IPS-18a (cell line): ENCODE data around the gene LUZP2.

Experiments used
- H3K27ac ChIP-seq: one replicate; pipeline ENCODE4 v1.5.1; 2013; ENCODE audit warnings: low read length
- H3K27me3 ChIP-seq: one replicate; pipeline ENCODE4 v1.6.1; 2013; ENCODE audit warnings: mild to moderate bottlenecking, low read length; ENCODE audit not compliant: control insufficient read depth, insufficient read depth
- H3K36me3 ChIP-seq: one replicate; pipeline ENCODE4 v1.6.1; 2013; ENCODE audit warnings: low read depth, low read length; ENCODE audit not compliant: control insufficient read depth
- H3K4me1 ChIP-seq: one replicate; pipeline ENCODE4 v1.6.1; 2013; ENCODE audit warnings: low read depth, low read length; ENCODE audit not compliant: control insufficient read depth
- H3K4me3 ChIP-seq: one replicate; pipeline ENCODE4 v1.5.1; 2013; ENCODE audit warnings: low read length
- H3K9ac ChIP-seq: one replicate; pipeline ENCODE4 v1.6.1; 2013; ENCODE audit warnings: mild to moderate bottlenecking, low read length, moderate library complexity
- H3K9me3 ChIP-seq: one replicate; pipeline ENCODE4 v1.6.1; 2013; ENCODE audit warnings: low read depth, low read length; ENCODE audit not compliant: control insufficient read depth

Gene LUZP2

DNA sequence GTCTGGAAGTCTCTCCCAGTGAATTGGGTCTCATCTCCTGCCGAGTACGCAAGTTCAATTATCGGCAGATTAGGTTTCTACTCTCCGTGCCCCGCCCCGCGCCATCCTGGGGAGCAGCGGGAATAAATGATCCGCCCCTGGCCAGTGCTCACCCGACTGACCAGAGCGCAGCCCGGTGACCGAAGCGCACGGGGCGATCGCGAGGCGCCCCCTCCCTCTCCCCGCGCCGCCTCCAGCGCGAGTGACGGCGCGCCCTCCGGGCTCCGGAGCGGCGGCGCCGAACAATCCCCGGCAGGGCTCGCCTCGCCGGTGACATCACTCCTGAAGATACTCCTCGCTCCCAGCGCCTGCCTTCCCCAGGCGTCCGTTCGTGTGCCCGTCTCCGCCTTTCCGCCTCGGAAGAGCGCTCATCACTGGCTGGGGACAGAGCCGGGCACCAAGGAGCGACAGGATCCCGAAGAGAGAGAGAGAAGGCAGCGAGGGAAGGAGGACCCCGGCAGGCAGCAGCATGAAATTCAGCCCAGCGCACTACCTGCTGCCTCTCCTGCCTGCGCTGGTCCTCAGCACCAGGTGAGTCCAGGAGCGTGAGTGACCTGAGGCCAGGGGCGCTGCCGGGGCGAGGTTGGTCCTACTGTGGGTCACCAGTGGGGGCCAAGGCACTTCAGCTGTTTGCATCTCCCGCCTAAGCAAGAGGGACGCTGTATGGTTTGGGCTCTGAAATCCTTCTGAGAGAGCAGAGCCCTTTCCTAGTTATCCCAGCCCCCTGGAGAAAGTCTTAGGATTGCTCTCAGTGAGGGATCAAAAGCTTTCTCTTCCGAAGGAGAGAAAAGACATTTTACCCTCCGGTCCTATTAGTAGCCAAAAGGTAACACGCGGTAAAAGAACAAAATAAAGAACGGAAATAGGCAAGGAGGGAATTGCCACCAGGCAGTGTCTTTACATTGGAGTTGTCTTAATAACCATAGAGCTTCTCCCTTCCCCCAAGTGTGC, at the start of gene LUZP2:
LUZP2 (plus strand) TSS at position 318 of the 990 bp plus-strand sequence.
- peak within 1 kb of the TSS; percentile 49 for H3K9ac ChIP-seq
- no peaks in the 10 kb centered on the region for H3K4me1 ChIP-seq
- peak within 1 kb of the TSS; percentile 77 for H3K4me3 ChIP-seq
- no peaks in the 10 kb centered on the region for H3K9me3 ChIP-seq
- H3K27ac ChIP-seq: no peak within 1 kb of the TSS
- H3K27me3 ChIP-seq: peaks cover 40% of the 10 kb centered on the region
- no peaks in the 10 kb centered on the region for H3K36me3 ChIP-seq

DNA sequence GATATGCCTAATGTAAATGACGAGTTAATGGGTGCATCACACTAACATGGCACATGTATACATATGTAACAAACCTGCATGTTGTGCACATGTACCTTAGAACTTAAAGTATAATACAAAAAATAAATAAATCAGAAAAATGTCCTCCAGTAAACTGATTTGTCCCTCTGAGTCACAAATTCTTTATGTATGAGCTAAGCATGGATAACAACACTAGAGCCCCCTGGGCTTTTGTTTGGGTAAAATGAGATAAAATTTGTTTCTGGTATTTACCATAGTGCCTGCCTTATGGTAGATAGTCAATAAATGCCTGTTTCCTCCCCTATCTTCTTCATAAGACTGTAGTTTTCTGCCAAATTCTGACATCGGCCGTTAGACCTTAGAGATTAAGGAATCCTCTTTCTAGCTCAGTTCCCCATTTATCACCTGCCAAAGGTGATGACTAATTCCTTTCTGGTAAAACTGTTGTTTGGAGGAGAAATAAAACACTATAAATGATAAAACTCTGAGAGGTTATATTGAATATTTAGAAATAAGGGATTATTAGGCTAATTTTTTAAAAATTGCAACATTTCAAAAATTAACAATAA, 43.6 kb upstream of the LUZP2 start:
- Histone ChIP-seq H3K27me3 (no peaks in the 10 kb centered on the region), H3K4me3 (no peak overlapping the region), H3K27ac (no peak overlapping the region), H3K9ac (no peak overlapping the region), H3K9me3 (no peaks in the 10 kb centered on the region), H3K4me1 (peaks cover 3% of the 10 kb centered on the region), H3K36me3 (no peaks in the 10 kb centered on the region)

DNA sequence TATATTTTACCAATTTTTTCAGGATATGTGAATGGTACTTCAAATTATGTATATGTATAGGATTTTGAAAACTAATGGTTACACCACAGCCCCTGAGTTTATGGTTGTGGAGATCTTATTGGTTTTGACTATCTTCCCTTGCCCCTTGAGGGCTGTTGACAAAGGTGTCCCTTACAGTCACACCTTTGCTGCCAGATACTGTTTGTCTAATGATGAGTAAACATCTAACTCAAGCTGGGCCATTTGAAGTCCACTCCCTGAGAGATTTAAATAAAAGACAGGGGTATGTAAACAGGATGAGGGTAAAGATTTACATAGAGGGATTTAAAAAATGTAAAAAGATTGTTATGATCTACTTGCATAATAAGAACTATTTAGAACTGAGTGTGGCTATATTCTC, 38.9 kb upstream of the LUZP2 start:
- Histone ChIP-seq H3K9ac (no peak overlapping the region), H3K27me3 (no peaks in the 10 kb centered on the region)

DNA sequence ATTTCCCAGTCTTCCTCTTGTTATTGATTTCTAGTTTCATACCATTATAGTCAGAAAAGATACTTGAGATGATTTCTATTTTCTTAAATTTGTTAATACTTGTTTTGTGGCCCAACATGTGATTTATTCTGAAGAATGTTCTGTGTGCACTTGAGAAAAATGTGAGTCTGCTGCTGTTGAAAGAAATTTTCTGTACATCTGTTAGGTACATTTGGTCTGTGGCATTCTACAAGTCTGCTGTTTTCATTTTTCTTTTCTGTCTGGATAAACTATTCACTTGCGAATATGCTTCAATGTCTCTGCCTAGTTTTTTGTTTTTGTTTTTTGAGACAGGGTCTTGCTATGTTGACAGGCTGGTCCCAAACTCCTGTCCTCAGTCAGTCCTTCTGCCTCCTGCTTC, 26.4 kb upstream of the LUZP2 start:
- no peak overlapping the region for H3K4me3 ChIP-seq
- no peak overlapping the region for H3K9ac ChIP-seq
- no peaks in the 10 kb centered on the region for H3K27me3 ChIP-seq
- H3K27ac ChIP-seq: no peak overlapping the region
- no peaks in the 10 kb centered on the region for H3K4me1 ChIP-seq
- no peaks in the 10 kb centered on the region for H3K36me3 ChIP-seq
- no peaks in the 10 kb centered on the region for H3K9me3 ChIP-seq

More for the DNA sequence above, 38.9 kb upstream of the LUZP2 start:
- Histone ChIP-seq H3K4me3 (no peak overlapping the region), H3K27ac (no peak overlapping the region), H3K9me3 (no peaks in the 10 kb centered on the region), H3K4me1 (no peaks in the 10 kb centered on the region), H3K36me3 (no peaks in the 10 kb centered on the region)

DNA sequence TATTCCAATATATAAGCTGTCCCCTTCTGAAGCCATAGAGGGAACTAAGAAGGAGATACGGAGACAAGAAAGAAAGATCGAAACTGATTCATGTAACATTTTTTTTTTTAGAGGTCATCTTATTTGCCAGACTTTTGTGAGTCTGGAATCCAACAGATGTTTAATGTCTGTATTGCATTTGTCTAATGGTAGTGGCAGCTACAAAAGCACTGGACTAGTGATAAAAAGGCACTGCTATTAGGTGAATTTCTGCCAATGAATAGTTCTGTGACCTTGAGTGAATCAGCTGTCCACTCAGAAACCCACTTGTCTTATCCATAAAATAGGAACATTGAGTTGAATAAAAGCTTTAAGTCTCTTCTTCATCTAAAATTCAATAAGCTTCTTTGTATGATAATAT, 25.8 kb upstream of the LUZP2 start:
- Histone ChIP-seq H3K4me1 (no peaks in the 10 kb centered on the region), H3K9ac (no peak overlapping the region), H3K27me3 (no peaks in the 10 kb centered on the region), H3K27ac (no peak overlapping the region), H3K4me3 (no peak overlapping the region), H3K9me3 (no peaks in the 10 kb centered on the region), H3K36me3 (no peaks in the 10 kb centered on the region)

DNA sequence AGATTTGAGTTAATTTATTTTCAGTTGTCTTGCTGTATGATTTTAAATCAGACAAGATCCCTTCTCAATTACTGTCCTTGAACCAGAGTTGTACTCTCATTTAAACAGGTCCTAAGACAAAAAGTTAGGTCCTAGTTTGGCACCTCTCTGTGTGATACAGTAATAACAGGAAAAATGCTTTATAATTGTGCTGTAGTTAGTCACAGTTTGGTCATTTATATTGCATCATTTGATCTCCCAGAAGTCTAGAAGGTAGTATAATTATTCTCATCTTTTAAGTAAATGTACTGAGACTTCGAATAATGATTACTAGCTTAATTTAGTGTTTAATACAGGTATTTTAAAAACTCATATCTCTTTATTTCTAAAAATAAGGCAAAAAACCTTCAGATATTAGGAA, 18.1 kb upstream of the LUZP2 start:
- no peak overlapping the region for H3K27ac ChIP-seq
- H3K4me3 ChIP-seq: no peak overlapping the region

DNA sequence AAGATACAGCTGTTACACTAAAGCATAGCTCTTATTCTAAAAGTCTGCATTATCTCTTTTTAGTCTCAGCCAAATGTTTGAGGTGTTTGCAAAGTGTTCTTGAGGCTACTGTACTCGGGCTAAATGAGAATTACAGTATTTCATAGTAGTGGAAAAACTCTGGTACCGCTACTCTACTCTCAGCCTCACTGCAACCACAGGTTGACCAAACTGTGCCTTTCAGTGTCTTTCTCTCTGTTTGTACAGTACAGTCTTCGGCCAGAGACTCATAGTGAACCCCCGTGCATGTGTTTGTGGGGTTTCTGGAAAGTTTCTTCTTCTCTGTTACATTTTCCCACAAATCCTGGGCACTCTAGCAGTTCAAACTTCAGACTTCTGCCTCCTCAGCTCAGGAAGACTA, 7.4 kb upstream of the LUZP2 start:
- no peaks in the 10 kb centered on the region for H3K27me3 ChIP-seq
- H3K9ac ChIP-seq: no peak overlapping the region
- no peaks in the 10 kb centered on the region for H3K4me1 ChIP-seq
- H3K27ac ChIP-seq: no peak overlapping the region
- no peaks in the 10 kb centered on the region for H3K36me3 ChIP-seq
- H3K9me3 ChIP-seq: no peaks in the 10 kb centered on the region
- no peak overlapping the region for H3K4me3 ChIP-seq

More for the DNA sequence above, 18.1 kb upstream of the LUZP2 start:
- Histone ChIP-seq H3K9ac (no peak overlapping the region), H3K4me1 (no peaks in the 10 kb centered on the region), H3K36me3 (no peaks in the 10 kb centered on the region), H3K27me3 (no peaks in the 10 kb centered on the region), H3K9me3 (no peaks in the 10 kb centered on the region)

DNA sequence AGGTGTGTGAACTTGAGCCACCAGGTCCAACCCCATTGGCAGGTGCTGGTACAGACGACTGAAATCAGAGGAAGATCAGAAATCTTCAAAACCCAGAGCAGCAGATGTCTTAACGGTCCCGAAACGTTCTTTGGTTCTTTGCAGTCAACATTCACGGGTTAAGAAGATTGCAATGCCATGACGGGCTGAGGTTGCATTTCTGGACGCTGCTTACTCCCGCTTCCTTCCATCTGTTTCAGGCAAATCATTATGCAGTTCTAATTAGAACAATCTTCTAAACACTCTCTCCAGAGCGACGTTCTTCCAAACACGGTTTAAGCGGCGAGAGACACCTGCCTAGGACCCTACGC, 492 bp upstream of the LUZP2 start:
- no peaks in the 10 kb centered on the region for H3K36me3 ChIP-seq
- peaks cover 40% of the 10 kb centered on the region for H3K27me3 ChIP-seq
- peak overlapping the region; percentile 77 for H3K4me3 ChIP-seq
- H3K27ac ChIP-seq: no peak overlapping the region
- no peaks in the 10 kb centered on the region for H3K9me3 ChIP-seq
- H3K4me1 ChIP-seq: no peaks in the 10 kb centered on the region
- H3K9ac ChIP-seq: peak overlapping the region; percentile 49

DNA sequence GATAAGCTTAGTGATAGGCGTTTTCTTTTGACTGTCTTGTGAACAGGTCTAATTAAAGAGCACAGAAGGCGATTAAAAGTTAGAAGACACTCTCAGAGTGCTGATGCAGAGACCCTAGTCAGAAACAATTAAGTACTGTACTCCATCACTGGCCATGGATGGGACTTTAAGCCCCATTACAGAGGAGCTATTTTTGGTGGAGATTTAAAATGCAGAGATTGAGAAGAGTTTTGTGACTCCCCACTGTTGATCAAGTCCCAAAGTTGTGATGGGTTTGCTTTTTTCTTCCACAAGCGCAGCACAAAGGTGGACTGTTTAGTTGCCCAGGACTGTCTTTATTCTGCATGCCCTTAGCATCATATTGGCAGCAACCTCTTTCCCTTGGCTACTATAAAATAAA, 978 bp downstream of the LUZP2 start:
- Histone ChIP-seq H3K4me3 (peak overlapping the region; percentile 77), H3K9ac (no peak overlapping the region), H3K27ac (no peak overlapping the region)

DNA sequence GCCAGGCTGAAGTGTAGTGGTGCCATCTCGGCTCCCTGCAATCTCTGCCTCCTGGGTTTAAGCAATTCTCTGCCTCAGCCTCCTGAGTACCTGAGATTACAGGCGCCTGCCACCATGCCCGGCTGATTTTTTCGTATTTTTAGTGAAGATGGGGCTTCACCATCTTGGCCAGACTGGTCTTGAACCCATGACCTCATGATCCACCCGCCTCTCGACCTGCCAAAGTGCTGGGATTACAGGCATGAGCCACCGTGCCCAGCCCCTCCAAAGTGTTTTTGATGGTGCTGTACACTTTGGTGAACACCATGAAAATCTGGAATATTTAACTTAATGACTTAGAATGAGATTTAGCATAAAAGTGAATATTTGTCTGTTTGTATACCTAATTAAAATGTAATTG, 5.6 kb downstream of the LUZP2 start:
- peaks cover 15% of the 10 kb centered on the region for H3K27me3 ChIP-seq
- H3K9me3 ChIP-seq: no peaks in the 10 kb centered on the region
- H3K4me3 ChIP-seq: no peak overlapping the region
- no peaks in the 10 kb centered on the region for H3K4me1 ChIP-seq
- no peaks in the 10 kb centered on the region for H3K36me3 ChIP-seq
- H3K27ac ChIP-seq: no peak overlapping the region
- no peak overlapping the region for H3K9ac ChIP-seq

More for the DNA sequence above, 978 bp downstream of the LUZP2 start:
- Histone ChIP-seq H3K9me3 (no peaks in the 10 kb centered on the region), H3K27me3 (peaks cover 40% of the 10 kb centered on the region), H3K4me1 (no peaks in the 10 kb centered on the region), H3K36me3 (no peaks in the 10 kb centered on the region)

DNA sequence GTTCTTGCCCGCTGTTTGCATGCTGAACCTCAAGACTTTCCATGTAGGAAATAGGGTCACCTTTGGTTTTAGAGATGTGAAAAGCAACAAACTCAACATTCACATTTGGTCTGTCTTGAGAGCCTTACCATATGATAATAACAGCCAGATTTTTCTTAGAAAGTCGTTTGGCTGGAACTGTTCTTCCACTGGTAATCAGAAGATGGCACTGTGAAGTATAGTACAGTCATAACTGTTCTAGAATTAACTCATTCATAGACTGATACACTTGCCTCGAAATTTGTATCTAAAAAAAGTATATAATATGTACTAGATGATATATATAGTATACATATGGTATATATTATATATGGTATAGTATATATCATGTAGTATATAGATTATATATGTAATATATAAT, 12.3 kb downstream of the LUZP2 start:
- Histone ChIP-seq H3K27me3 (no peaks in the 10 kb centered on the region), H3K4me3 (no peak overlapping the region), H3K9me3 (no peaks in the 10 kb centered on the region)

DNA sequence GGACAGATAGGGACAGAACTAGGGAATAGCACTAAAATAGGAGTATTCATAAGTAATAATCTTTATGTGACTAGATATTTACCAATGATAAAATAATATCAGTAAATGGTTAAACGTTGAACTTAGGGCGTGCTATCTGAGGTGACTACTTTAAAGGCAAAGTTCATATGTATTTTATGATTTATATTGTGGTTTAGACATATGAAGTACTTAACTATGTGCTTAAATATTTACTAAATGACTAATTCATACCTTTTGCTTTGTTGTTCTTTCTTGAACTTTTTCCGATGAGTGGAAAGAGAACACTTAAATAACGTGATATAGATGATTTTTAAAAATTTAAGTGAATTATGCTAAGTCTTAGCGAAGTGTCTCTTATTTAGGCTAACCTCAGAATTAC, 14.7 kb downstream of the LUZP2 start:
- H3K4me3 ChIP-seq: no peak overlapping the region
- H3K36me3 ChIP-seq: no peaks in the 10 kb centered on the region
- no peak overlapping the region for H3K27ac ChIP-seq
- no peak overlapping the region for H3K9ac ChIP-seq
- H3K4me1 ChIP-seq: no peaks in the 10 kb centered on the region
- H3K27me3 ChIP-seq: no peaks in the 10 kb centered on the region
- no peaks in the 10 kb centered on the region for H3K9me3 ChIP-seq

More for the DNA sequence above, 12.3 kb downstream of the LUZP2 start:
- Histone ChIP-seq H3K27ac (no peak overlapping the region), H3K36me3 (no peaks in the 10 kb centered on the region), H3K9ac (no peak overlapping the region), H3K4me1 (no peaks in the 10 kb centered on the region)
